Tibial artery (tissue), 4 donors: ENCODE data around the gene EPHB2.

Experiments
- DNase-seq, 2 donors: peaks; one replicate each; pipeline ENCODE4 v3.0.0-alpha.2; 2019
- H3K27ac ChIP-seq, 2 donors: fragments of 200-600 bp; sonication (generic) in 1 of 2; 1 replicate in 1 of 2; 2 replicates in 1 of 2; pipeline ENCODE4 v1.5.1; 2018 to 2019; ENCODE audit warnings: mild to moderate bottlenecking in 1 of 2
- H3K27me3 ChIP-seq, 2 donors: fragments of 200-600 bp; sonication (generic) in 1 of 2; one replicate each; pipeline versions ENCODE4 v1.5.1 to v1.6.0; 2016 to 2019
- H3K36me3 ChIP-seq, 3 donors: fragments of 200-600 bp; sonication (generic) in 2 of 3; one replicate each; pipeline ENCODE4 v1.5.1; 2016 to 2019; ENCODE audit warnings: mild to moderate bottlenecking in 2 of 3
- H3K4me1 ChIP-seq, 4 donors: fragments of 200-600 bp; sonication (generic) in 2 of 4; 1 replicate in 3 of 4; 2 replicates in 1 of 4; pipeline ENCODE4 v1.5.1; 2016 to 2019
- H3K4me3 ChIP-seq, 2 donors: fragments of 200-600 bp; sonication (generic) in 1 of 2; 1 replicate in 1 of 2; 2 replicates in 1 of 2; pipeline ENCODE4 v1.5.1; 2018 to 2019; ENCODE audit warnings: mild to moderate bottlenecking in 2 of 2
- H3K9me3 ChIP-seq, 3 donors: fragments of 200-600 bp; sonication (generic) in 1 of 3; one replicate each; pipeline ENCODE4 v1.5.1; 2016 to 2019
- intact Hi-C: fragments of 100-400 bp; cut with DNase I; formaldehyde crosslinking; loops from one replicate; pipeline ENCODE4 v1.15.0; 2023; ENCODE audit warnings: low total_unique reads
- TF ChIP-seq, protein P1 (sequence below), 2 experiments: fragments of 200-600 bp in 1 of 2; fragments of 450-650 bp in 1 of 2; IDR thresholded peaks; one replicate each; pipeline ENCODE4 v1.5.1; 2017 to 2019; ENCODE audit warnings: antibody characterized with exemption in 2 of 2, mild to moderate bottlenecking in 1 of 2, moderate library complexity in 1 of 2

EPHB2 gene

DNA sequence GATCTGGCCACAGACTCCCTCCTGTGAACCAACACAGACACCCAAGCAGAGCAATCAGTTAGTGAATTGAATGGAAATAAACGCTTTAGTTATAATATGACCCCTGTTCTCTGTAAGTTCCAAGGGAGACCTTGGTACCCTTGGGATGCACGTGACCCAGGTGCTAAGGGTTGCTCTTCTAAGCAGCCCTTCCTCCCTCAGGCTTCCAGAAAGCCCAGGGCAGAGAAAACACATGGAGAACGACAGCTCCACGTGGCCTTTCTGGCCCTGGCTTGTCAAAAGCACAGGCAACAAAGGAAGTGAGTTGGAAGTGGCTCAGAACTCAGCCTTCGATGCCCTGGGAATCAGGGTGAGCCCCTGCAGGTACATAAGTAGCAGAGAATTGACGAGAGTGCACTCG lies 204.6 kb downstream of the EPHB2 start:
- peaks cover 0 to 6% (median 0%) of the 10 kb centered on the region in 4 donors for H3K4me1 ChIP-seq
- H3K36me3 ChIP-seq, result no peaks in the 10 kb centered on the region
- H3K4me3 ChIP-seq, result no peak overlapping the region
- no peaks in the 10 kb centered on the region for H3K9me3 ChIP-seq
- no peak for DNase-seq
- peaks cover 0 to 43% of the 10 kb centered on the region in 2 donors for H3K27me3 ChIP-seq
- H3K27ac ChIP-seq, result no peak overlapping the region
- TF ChIP-seq, protein P1, sequence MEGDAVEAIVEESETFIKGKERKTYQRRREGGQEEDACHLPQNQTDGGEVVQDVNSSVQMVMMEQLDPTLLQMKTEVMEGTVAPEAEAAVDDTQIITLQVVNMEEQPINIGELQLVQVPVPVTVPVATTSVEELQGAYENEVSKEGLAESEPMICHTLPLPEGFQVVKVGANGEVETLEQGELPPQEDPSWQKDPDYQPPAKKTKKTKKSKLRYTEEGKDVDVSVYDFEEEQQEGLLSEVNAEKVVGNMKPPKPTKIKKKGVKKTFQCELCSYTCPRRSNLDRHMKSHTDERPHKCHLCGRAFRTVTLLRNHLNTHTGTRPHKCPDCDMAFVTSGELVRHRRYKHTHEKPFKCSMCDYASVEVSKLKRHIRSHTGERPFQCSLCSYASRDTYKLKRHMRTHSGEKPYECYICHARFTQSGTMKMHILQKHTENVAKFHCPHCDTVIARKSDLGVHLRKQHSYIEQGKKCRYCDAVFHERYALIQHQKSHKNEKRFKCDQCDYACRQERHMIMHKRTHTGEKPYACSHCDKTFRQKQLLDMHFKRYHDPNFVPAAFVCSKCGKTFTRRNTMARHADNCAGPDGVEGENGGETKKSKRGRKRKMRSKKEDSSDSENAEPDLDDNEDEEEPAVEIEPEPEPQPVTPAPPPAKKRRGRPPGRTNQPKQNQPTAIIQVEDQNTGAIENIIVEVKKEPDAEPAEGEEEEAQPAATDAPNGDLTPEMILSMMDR (IDR thresholded peaks at IDR 0.05), result no peak
- intact Hi-C loops, result no loop called here

DNA sequence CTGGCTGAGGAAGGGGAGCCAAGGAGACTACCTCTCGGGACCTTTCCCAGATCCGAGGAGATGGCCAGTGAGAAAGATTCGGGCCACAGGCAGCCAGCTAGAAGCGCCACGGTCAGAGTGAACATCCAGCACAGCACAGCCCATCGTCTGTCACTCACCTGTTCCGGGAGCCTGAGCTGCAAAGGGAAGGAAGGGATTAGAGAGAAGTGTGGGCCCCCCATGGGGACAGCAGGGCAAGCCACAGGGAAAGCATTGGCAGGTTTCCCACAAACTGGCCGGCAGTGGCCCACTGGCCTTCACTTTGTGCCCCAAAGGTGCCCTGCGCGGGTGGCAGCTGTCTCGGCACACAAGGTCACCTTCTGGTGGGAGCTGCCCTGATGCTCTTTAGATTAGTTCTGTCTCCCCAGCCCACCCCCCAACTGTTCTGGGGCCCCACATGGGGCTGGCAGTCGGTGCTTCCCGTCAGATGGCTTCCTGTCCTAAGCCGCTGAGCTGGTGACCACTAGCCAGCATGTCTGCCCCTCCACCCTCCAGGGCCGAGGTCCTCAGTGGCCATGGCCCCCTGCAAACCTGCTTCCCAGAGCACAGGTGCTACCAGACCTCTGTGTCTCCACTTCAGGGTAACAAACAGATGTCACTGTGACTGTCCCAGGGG lies 205.3 kb downstream of the EPHB2 start:
- Histone ChIP-seq H3K4me1 (peaks cover 0 to 6% (median 0%) of the 10 kb centered on the region in 4 donors), H3K27ac (no peak overlapping the region), H3K36me3 (no peaks in the 10 kb centered on the region), H3K9me3 (no peaks in the 10 kb centered on the region), H3K4me3 (no peak overlapping the region), H3K27me3 (peaks cover 0 to 50% of the 10 kb centered on the region in 2 donors)
- TF ChIP-seq, protein P1 (IDR thresholded peaks at IDR 0.05), result no peak
- DNase-seq, result no peak
- intact Hi-C loops, result no loop called here

- TF ChIP-seq, protein P1 (IDR thresholded peaks at IDR 0.05), result no peak
- no peak for DNase-seq
Measured at GRCh38 chr1:22916471-22916820, 205.8 kb downstream of the EPHB2 start.

GRCh38 chr1:22917989-22918388 lies 207.3 kb downstream of the EPHB2 start:
- Histone ChIP-seq H3K4me1 (peaks cover 0 to 6% (median 0%) of the 10 kb centered on the region in 4 donors), H3K36me3 (no peaks in the 10 kb centered on the region), H3K27ac (no peak overlapping the region), H3K27me3 (peaks cover 0 to 45% of the 10 kb centered on the region in 2 donors), H3K4me3 (no peak overlapping the region), H3K9me3 (no peaks in the 10 kb centered on the region)
- TF ChIP-seq, protein P1 (IDR thresholded peaks at IDR 0.05), result no peak
- no peak for DNase-seq
- intact Hi-C loops, result no loop called here

More at GRCh38 chr1:22916471-22916820, 205.8 kb downstream of the EPHB2 start:
- no peaks in the 10 kb centered on the region for H3K36me3 ChIP-seq
- H3K4me1 ChIP-seq, result peaks cover 0 to 6% (median 0%) of the 10 kb centered on the region in 4 donors
- H3K9me3 ChIP-seq, result no peaks in the 10 kb centered on the region
- intact Hi-C loops, result no loop called here
- H3K4me3 ChIP-seq, result no peak overlapping the region
- H3K27me3 ChIP-seq, result peaks cover 0 to 50% of the 10 kb centered on the region in 2 donors
- no peak overlapping the region for H3K27ac ChIP-seq

GRCh38 chr1:22918644-22919043 lies 208.0 kb downstream of the EPHB2 start:
- Histone ChIP-seq H3K27ac (no peak overlapping the region), H3K27me3 (peaks cover 0 to 47% of the 10 kb centered on the region in 2 donors), H3K4me1 (peaks cover 0 to 5% (median 0%) of the 10 kb centered on the region in 4 donors), H3K4me3 (no peak overlapping the region), H3K36me3 (no peaks in the 10 kb centered on the region), H3K9me3 (no peaks in the 10 kb centered on the region)
- TF ChIP-seq, protein P1 (IDR thresholded peaks at IDR 0.05), result no peak
- intact Hi-C loops, result no loop called here
- no peak for DNase-seq
